Heart left ventricle (tissue), 16 donors: ENCODE measurements around the gene MFSD1. TPM values are rescaled to one million over a fixed set of nuclear protein-coding genes. Genes with fewer than 3 reads are reported as not detected.

Experiments
- ATAC-seq, 4 donors: fragments of 200-7000 bp; cut with Tn5 transposase; one replicate each; pipeline ENCODE4 v1.9.1; 2020 to 2022; ENCODE audit warnings: moderate library complexity in 4 of 4, mild to moderate bottlenecking in 3 of 4, moderate number of reproducible peaks in 1 of 4
- DNase-seq, 5 donors: peaks; one replicate each; pipeline ENCODE4 v3.0.0-alpha.2; 2020
- H3K27ac ChIP-seq, 12 donors: fragments of 200-600 bp; sonication (generic) in 4 of 12; one replicate each; pipeline versions ENCODE4 v1.5.0 to v1.8.0; 2016 to 2022; ENCODE audit warnings: mild to moderate bottlenecking in 2 of 12
- H3K27me3 ChIP-seq, 9 donors: fragments of 200-600 bp; sonication (generic) in 2 of 9; one replicate each; pipeline versions ENCODE4 v1.5.1 to v1.8.0; 2016 to 2022; ENCODE audit warnings: mild to moderate bottlenecking in 3 of 9
- H3K36me3 ChIP-seq, 9 donors: fragments of 200-600 bp; sonication (generic) in 2 of 9; one replicate each; pipeline versions ENCODE4 v1.5.0 to v1.8.0; 2018 to 2022; ENCODE audit warnings: mild to moderate bottlenecking in 2 of 9
- H3K4me1 ChIP-seq, 12 donors: fragments of 200-600 bp; sonication (generic) in 4 of 12; one replicate each; pipeline versions ENCODE4 v1.5.0 to v1.8.0; 2016 to 2022; ENCODE audit warnings: mild to moderate bottlenecking in 3 of 12
- H3K4me3 ChIP-seq, 12 donors: fragments of 200-600 bp; sonication (generic) in 4 of 12; one replicate each; pipeline versions ENCODE4 v1.5.0 to v1.8.0; 2017 to 2022; ENCODE audit warnings: mild to moderate bottlenecking in 9 of 12, moderate library complexity in 4 of 12
- H3K9me3 ChIP-seq, 12 donors: fragments of 200-600 bp; sonication (generic) in 4 of 12; one replicate each; pipeline versions ENCODE4 v1.5.0 to v1.8.0; 2016 to 2022; ENCODE audit warnings: mild to moderate bottlenecking in 1 of 12
- CTCF ChIP-seq, 12 donors: fragments of 200-600 bp; sonication (generic) in 4 of 12; IDR thresholded peaks; one replicate each; pipeline versions ENCODE4 v1.5.0 to v1.8.0; 2018 to 2022; ENCODE audit warnings: antibody characterized with exemption in 12 of 12, mild to moderate bottlenecking in 5 of 12
- POLR2A ChIP-seq, 2 donors: fragments of 450-650 bp; IDR thresholded peaks; one replicate each; pipeline ENCODE4 v1.6.1; 2017; ENCODE audit warnings: antibody characterized with exemption in 2 of 2, mild to moderate bottlenecking in 2 of 2, moderate library complexity in 2 of 2
- WGBS, 4 donors: extraction: QIAGEN DNeasy Blood & Tissue Kit in 2 of 4; methylation state at CpG; one replicate each; pipeline versions ENCODE4 v1.1.5 to v1.1.7; 2013 to 2018; 5-methylcytosine and 5-hydroxymethylcytosine counted together
- intact Hi-C, 10 donors: fragments of 100-400 bp; cut with DNase I; formaldehyde crosslinking; loops; one replicate each; pipeline versions ENCODE4 v1.11.1 to v1.14.2; 2022
- polyA plus RNA-seq, 2 donors: library from polyadenylated mRNA; stranded (reverse); fragments of 200-250 nt; gene quantifications; one replicate each; pipeline ENCODE4 v1.2.3, GENCODE V29; 2013
- total RNA-seq, 9 donors: library from RNA; depleted of rRNA in 2 of 9; stranded (reverse); fragments of >200 nt in 2 of 9; fragmentation: NEBNext Ultra II Directional in 3 of 9; extraction: Animal tissue kit (Norgen Biotek cat#: 25700) in 3 of 9; gene quantifications; one replicate each; pipeline versions ENCODE4 v1.1.0 to v1.2.4, GENCODE V29; 2016 to 2023
- donor health status: ischemic (EF 13 %, LVEDD 7.1; RV severe dilation, severe dysfunction).
- donor health status: healthy with polysubstance abuse.
- donor health status: DM: no; HTN: yes; CAD: no.
- donor health status: DM: no; HTN: no; CAD: no.
- donor health status: ischemic (EF 25% LVEDD 6.9; RV normal size, moderate dysfunction).
- donor health status: ischemic (EF 25% LVEDD 5.7; RV mildly dilated, moderate dysfunction).
- donor health status: healthy.
- donor health status: DM: yes; HTN: yes; CAD: no.
- donor health status: ischemic (EF 35%, LVEDD 5.7; RV mildly dilated, moderate dysfunction).
- donor health status: nonischemic (EF 11% LVEDD 7.7; RV severe dilation, severe dysfunction).
- donor health status: DM: yes; HTN: yes; CAD: no.
- donor health status: PGD.
- donor health status: ischemic (EF 29% LVEDD 5.4; RV normal size, mild dysfunction).
- donor health status: nonischemic (EF 23%, LVEDD 6.1; RV moderate dilation, normal function).

The MFSD1 gene
- total and polyA plus RNA-seq, 11 donors, result 9.6 to 71.4 (median 35.7) TPM

DNA sequence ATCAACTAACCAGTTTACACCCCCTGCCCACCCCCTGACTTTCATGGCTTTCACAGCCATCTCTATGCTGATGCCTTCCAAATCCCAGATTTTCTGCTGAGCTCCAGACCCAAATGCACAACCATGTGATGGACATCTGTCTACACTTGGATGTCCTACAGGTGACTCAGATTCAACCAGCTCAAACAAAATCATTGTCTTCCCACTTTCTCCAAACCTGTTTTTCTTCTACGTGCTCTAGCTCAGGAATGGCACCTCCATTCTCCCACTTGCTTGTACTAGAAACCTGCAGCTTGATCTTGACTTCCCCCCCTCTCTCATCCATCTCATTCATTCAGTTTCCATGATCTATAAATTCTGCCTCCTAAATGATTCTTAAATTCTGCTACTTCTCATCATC, 35.5 kb upstream of the MFSD1 start:
- Histone ChIP-seq H3K36me3 (no peaks in the 10 kb centered on the region), H3K4me3 (no peak overlapping the region), H3K27me3 (no peaks in the 10 kb centered on the region), H3K27ac (no peak overlapping the region), H3K4me1 (peaks cover 0 to 53% (median 28%) of the 10 kb centered on the region in 12 donors), H3K9me3 (no peaks in the 10 kb centered on the region)
- WGBS, 4 donors, result 96 to 100% (median 97%) methylated on average over 1 of the region's 1 CpG
- TF ChIP-seq CTCF (IDR thresholded peaks at IDR 0.05) (no peak), POLR2A (IDR thresholded peaks at IDR 0.05) (no peak)
- ATAC-seq, result no peak
- DNase-seq, result no peak
- intact Hi-C loops, result loop anchor here in 2 of 10 donors (5.0 kb wide), 2 partner anchors 34 to 39 kb away; partner anchors contain the start of gene RARRES1 (in 1 of the 2)

- no peak for TF ChIP-seq POLR2A (IDR thresholded peaks at IDR 0.05)
- TF ChIP-seq CTCF (IDR thresholded peaks at IDR 0.05), result no peak
- DNase-seq (peak; percentile 50 to 77 (median 70)), ATAC-seq (peak; percentile 56 to 83 (median 80))
- Histone ChIP-seq H3K4me1 (peaks cover 0 to 45% (median 29%) of the 10 kb centered on the region in 12 donors), H3K27ac (peak overlapping the region in 11 of 12 donors; percentile 39 to 82 (median 66)), H3K27me3 (no peaks in the 10 kb centered on the region), H3K36me3 (no peaks in the 10 kb centered on the region), H3K9me3 (no peaks in the 10 kb centered on the region), H3K4me3 (peak overlapping the region in 2 of 12 donors; percentile 14 to 26)
- intact Hi-C loops, result loop anchor here in 2 of 10 donors (5.0 kb wide), 2 partner anchors 36 to 41 kb away; partner anchors contain the start of gene RARRES1 (in 1 of the 2)
- 20 to 34% (median 25%) methylated on average over 7 of the region's 7 CpGs for WGBS, 4 donors
Observed at GRCh38 chr3:158768361-158768787, 33.5 kb upstream of the MFSD1 start.

DNA sequence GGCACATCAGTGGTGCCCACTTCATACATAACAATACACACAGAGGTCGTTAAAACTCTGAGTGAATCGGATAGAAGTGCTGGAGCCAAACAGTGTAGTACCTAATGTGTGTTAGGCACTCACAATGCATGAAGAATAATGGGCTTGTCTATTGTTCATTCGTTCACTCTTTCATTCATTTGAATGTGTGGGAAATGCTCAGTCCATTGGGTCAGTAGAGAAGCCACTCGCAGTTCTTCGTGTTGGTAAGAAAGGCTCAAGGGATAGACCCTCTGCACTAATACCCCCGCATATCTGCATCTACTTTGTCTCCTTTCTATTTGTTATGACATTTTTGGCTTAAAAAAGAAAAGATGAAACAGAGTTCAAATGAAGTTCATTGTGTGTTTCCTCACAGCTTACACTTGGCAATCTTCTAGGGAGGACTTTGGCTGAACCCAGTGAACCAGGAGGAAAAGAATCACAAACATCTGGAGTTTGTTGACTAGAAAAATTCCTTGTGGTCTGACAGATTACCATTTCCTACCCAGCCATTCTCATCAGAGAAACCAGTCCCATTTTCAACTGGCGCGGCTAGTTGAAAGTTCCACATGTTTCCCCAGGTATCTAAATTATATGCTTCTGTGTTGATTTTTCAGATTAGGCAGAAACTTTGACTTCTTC, 32.8 kb upstream of the MFSD1 start:
- Histone ChIP-seq H3K36me3 (no peaks in the 10 kb centered on the region), H3K4me1 (peaks cover 0 to 46% (median 32%) of the 10 kb centered on the region in 12 donors), H3K9me3 (no peaks in the 10 kb centered on the region), H3K27me3 (no peaks in the 10 kb centered on the region), H3K4me3 (peak overlapping the region in 3 of 12 donors; percentile 4 to 26 (median 14)), H3K27ac (peak overlapping the region in 11 of 12 donors; percentile 39 to 82 (median 66))
- TF ChIP-seq POLR2A (IDR thresholded peaks at IDR 0.05) (no peak), CTCF (IDR thresholded peaks at IDR 0.05) (no peak)
- peak in 2 of 5 donors; percentile 29 to 53 for DNase-seq
- WGBS, 4 donors, result 42 to 54% (median 48%) methylated on average over 8 of the region's 8 CpGs
- intact Hi-C loops, result loop anchor here in 2 of 10 donors (5.0 kb wide), 2 partner anchors 37 to 42 kb away; partner anchors contain the start of gene RARRES1 (in 1 of the 2)
- ATAC-seq, result peak; percentile 53 to 83 (median 73)

DNA sequence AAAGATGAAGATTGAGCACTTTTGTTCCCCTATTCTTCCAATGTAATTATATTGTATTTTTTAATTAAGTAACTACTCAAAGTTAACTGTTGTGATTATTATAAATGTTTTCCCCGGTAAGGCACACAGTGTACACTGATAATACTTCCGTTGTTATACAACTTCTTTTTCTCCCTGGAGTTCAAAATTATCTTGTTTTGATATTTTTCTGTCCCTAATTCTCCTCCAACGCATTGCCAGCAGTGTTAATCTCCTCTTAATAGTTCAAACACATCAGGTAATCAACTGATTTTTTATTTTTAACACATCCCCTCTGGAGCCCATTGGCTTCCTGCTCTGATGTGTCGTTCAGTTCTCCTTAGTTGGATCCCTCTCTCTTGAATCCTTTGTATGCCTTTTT, 32.3 kb upstream of the MFSD1 start:
- no peak for TF ChIP-seq CTCF (IDR thresholded peaks at IDR 0.05)
- TF ChIP-seq POLR2A (IDR thresholded peaks at IDR 0.05), result no peak
- Histone ChIP-seq H3K4me3 (no peak overlapping the region), H3K36me3 (no peaks in the 10 kb centered on the region), H3K4me1 (peaks cover 0 to 52% (median 32%) of the 10 kb centered on the region in 12 donors), H3K9me3 (no peaks in the 10 kb centered on the region), H3K27ac (peak overlapping the region in 10 of 12 donors; percentile 4 to 81 (median 64)), H3K27me3 (no peaks in the 10 kb centered on the region)
- intact Hi-C loops, result loop anchor here in 2 of 10 donors (5.0 kb wide), 2 partner anchors 37 to 42 kb away; partner anchors contain the start of gene RARRES1 (in 1 of the 2)
- 29 to 56% (median 39%) methylated on average over 4 of the region's 4 CpGs for WGBS, 4 donors
- ATAC-seq (no peak), DNase-seq (no peak)
